Stimulated activated CD8-positive, alpha-beta memory T cell treated with anti-CD3 and anti-CD28 coated beads, Interleukin-4, amount 100 ng/mL, for 24 hours (primary cell): ENCODE measurements around the gene AGAP1.
"Not testable (repeated sequence)": the region's sequence is repeated elsewhere in the genome, so short reads cannot be mapped to it uniquely, and the experiment has no call there.

Experiments used
- DNase-seq: peaks from one replicate; pipeline ENCODE4 v3.0.0-alpha.2; 2020; ENCODE audit warnings: low read depth

AGAP1 gene

DNA sequence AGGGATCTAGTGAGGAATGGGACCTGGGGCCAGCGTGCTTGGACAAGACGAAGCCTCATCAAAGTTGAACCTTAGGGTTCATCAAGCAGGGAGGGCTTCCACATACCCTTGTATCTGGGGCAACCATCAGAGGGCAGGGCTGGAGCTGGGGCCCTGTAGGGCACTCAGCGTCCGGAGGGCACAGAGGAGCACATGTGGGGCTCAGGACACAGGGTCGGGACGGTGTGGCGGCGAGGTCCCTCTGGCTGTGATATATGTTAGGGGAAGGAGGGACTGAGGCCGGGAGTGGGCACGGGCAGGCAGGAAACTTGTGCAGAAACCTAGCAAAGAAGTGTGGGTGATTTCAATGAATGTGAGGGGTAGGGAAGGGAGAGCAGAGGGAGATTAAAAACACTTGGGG is 244.0 kb downstream of the AGAP1 start:
- DNase-seq: no peak

DNA sequence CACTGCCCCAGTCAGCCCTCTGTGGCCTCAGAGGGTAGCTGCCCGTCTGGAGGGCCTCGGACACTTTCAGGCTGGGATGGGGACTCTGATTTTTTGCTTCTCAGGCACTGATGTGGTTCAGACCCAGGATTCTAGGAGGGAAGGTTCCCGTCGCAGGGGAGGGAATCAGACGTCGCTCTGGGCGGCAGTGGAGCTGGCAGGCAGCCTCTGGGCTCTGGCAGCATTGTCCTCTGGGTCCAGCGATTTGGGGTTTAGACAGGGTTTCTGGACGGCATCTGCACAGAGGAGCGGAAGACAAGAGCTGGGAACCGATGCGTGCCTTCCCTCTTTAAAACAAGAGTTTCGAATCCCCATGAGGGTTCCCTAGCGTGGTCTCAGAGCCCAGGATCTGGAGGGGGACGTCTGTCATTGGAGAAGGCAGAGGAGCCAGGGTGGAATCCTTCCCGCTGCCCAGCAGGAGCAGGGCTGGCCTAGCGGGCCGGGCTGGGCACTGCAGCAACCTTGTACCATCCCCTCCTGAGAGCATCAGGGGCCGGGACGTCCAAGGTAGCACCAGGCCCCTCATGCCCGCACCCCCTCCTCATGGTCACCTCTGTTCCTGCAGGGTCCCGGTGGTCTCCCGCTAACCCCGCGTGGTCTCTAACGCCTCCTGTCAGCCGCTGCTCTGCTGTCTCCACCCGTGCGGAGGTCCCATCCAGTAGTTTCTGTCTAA is 246.0 kb downstream of the AGAP1 start:
- no peak for DNase-seq

- DNase-seq: no peak
Observed at GRCh38 chr2:235740821-235741220, 247.0 kb downstream of the AGAP1 start.

DNA sequence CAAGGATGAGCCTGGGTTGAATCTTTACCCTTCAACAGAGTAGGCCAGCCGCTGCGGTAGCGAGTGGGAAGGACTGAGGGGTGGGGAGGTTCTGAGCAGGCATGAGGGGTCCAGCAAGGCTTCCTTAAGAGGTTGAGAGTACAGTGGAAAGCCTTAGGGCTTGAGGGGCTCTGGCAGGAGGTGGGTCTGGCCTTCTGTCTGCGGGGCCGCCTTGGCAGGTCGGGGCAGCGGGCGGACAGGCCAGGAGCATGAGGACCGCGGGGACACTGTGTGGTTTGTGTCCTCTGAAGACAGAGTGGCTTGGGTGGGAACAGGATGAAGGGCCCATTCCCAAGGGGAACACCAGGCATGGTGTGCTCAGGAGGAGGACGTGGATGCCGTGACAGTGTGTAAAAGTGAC is 250.3 kb downstream of the AGAP1 start:
- no peak for DNase-seq

- no peak for DNase-seq
Observed at GRCh38 chr2:235745597-235745996, 251.8 kb downstream of the AGAP1 start.

DNA sequence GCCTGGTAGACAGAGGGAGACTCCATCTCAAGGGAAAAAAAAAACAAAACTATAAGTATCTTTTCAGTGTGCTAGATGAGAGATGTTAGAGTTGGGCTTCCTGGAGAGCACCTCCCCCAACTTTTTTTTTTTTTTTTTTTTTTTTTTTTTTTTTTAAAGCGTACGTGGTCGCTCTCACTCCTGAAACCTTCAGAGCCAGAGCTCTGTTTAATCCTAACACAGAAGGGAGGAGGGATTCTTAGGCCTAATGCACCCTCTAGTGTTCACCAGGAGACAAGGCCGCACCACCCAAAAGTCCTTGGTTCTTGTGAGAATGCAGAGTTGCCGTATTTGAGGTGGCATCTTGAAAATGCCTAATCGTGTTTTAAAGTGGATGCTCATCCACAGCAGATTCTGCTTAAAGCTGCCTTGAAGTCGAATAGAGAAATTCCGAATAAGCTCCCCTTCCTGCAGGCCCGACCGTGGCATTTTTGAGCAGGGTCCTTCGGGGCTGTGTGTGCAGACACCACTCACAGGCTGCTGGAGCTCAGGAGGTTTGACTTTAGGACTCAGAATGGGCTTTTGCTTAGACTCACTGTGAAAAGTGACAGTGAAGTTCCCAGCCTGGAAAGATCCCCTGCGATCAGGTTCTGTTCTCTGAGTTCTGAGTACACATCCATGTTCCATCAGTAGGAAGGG is 252.6 kb downstream of the AGAP1 start:
- no peak for DNase-seq

GRCh38 chr2:235747001-235747785 is 253.3 kb downstream of the AGAP1 start:
- DNase-seq: no peak

DNA sequence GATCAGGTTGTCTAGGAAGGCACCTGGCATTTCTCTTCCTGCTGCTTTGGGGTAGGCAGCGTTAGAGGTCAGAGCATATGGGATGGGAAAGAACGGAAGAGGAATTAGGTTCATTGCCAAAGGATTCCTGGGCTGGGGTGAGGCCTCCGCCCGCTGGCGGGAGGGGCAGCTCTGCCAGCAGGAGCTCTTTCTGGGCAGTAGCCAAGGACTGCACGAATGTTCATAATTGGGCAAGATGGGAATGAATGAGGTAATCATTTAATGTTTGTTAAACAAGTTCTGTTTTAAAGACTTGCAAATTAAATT is 253.9 kb downstream of the AGAP1 start:
- DNase-seq: no peak

GRCh38 chr2:235749121-235749770 is 255.4 kb downstream of the AGAP1 start:
- no peak for DNase-seq

DNA sequence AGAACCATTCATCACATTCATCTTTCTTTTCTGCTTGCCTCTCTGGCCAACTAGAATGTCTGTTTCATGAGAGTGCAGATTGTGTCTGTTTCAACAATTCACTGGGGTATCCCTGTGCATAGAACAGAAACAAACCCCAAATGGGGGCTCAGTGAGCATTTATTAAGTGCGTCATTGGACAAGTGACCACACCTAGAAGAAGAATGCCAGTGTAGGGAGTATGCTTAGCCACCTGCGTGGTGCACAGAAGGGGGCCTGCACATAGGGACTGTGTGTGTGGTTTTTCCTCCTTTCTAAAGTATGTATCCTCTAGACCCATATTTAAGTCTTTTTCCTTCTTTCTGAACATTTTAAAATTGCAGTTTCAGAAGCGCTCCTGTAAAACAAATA is 255.9 kb downstream of the AGAP1 start:
- DNase-seq: no peak

DNA sequence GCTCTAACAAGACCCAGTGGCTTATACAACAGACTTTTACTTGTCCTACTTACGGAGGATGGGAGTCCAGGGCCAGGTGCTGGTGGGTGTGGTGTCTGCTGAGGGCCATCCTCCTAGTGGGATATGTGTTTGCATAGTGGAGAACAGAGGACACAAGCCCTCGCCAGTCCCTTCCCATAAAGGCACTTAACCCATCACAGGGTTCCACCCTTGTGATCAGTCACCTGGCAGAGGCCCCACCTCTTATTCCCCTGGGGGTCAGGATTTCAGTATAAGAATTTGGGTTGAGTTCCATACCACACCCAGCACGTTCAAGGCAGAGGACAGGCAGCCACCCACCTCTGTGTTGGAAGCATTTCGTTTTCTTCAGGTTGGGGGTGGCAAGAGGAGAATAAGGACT is 259.0 kb downstream of the AGAP1 start:
- no peak for DNase-seq

DNA sequence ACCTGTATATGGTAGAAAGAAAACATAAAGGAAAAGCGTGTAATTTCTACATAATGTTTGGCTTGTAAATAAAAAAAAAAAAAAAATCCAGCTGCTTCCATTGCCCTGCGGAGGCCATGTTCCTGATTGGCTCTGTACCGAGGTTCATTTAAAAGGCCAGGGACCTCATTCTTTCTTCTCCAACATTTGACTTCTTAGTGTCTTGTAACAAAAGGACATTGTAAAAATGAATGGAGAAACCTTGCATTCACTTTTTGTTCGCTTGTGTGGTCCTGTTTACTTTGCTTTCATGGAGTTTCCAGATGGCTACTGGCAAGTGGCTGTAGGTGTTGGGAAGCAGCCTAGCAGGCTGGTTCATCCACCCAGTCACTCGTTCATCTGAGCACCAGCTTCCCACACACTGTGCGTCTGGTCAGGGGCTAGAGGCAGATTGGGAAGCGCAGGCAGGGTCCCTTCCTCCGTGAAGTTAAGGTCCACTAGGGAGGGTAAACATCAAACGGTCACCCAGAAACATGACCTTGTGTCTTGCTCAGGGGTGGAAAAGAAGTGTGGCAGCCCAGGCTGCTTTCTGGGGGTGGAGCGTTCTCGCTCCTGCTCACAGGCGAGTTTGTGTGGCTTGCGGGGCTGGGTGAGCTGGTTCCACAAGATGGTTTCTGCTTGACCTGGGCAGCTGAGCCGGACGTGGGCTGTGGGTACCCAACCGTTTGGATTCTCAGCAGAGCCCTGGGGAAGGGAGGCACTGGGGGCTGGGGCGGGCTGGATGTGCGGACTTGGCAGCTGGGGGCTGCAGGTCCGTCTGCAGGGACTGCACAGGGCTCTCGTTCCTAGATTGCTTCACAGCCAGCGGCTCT is 260.7 kb downstream of the AGAP1 start:
- DNase-seq: no peak

DNA sequence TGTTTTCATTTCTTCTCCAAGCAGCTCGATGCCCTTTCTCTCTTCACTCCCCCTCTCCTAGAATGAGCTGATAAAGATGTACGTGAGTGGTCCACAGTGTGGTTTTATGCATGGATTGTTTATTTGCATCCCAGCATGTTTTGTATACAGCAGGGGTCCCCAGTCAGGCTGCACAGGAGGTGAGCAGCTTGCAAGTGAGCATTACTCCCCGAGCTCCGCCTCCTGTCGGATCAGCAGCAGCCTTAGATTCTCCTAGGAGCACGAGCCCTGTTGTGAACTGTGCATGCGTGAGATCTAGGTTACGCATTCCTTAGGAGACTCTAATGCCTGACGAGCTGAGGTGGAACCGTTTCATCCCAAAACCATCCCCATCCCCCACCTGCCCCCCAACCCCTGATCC is 262.6 kb downstream of the AGAP1 start:
- DNase-seq: no peak

DNA sequence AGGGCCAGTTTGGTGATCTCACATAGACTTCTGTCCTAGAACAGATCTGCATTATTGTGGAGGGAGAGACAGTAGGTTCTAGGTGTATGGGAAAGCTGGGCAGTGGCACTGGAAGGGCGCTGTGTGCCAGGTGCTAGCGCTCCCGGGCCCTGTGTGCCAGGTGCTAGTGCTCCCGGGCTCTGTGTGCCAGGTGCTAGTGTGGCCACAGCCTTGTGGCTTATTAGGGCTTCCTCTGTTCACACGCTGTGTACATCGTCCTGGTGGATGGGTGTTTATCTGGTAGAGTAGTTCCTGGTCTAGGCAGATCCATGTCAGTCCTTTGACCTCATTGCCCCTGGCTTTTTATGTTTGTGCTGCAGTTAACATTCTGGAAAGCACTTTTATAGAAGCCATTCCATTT is 263.4 kb downstream of the AGAP1 start:
- no peak for DNase-seq

- DNase-seq: no peak
Observed at GRCh38 chr2:235757640-235758039, 263.8 kb downstream of the AGAP1 start.

DNA sequence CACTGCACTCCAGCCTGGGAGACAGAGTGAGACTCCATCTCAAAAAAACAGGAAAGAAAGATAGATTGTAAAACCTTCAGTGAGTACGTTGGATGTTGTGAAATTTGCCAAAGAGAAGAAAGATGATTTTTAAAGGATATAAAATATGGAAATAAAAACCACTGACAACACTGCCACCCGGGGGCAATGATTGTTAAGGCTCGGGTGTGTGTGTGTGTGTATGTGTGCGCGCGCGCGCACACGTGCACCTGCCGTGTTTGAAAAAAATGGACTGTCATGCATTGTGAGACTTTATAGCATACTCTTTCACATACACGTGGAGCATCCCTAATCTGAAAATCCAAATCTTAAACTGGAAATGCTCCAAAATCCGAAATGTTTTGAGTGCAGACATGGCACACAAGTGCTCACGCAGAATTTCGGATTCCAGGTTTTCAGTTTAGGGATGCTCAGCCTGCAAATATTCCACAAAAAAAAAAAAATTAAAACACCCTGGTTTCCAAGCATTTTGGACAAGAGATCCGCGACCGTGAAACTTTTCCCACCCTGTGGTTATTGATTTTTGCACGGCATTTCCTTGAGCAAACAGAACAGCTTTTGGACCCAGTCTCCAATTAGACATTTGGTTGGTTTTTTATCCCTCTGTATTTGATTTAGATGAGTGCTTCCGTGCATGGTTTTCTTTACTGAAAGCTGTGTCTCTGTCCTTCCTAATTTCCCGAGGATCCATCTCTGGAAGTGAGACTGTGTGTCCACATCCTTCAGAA is 269.2 kb downstream of the AGAP1 start:
- no peak for DNase-seq

GRCh38 chr2:235763816-235764215 is 270.0 kb downstream of the AGAP1 start:
- DNase-seq: no peak

DNA sequence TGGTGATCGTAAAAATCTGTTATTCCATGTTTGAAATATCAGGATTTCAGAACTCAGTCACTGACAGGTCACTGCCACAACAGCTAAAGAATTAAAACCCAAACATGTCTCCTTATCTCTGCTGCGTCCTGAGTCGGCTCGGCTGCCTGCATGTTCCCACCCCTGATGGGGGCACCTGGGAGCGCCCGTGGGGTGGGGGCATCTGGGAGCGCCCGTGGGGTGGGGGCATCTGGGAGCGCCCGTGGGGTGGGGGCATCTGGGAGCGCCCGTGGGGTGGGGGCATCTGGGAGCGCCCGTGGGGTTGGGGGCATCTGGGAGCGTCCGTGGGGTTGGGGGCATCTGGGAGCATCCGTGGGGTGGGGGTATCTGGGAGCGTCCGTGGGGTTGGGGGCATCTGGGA is 270.6 kb downstream of the AGAP1 start:
- not testable (repeated sequence) for DNase-seq

DNA sequence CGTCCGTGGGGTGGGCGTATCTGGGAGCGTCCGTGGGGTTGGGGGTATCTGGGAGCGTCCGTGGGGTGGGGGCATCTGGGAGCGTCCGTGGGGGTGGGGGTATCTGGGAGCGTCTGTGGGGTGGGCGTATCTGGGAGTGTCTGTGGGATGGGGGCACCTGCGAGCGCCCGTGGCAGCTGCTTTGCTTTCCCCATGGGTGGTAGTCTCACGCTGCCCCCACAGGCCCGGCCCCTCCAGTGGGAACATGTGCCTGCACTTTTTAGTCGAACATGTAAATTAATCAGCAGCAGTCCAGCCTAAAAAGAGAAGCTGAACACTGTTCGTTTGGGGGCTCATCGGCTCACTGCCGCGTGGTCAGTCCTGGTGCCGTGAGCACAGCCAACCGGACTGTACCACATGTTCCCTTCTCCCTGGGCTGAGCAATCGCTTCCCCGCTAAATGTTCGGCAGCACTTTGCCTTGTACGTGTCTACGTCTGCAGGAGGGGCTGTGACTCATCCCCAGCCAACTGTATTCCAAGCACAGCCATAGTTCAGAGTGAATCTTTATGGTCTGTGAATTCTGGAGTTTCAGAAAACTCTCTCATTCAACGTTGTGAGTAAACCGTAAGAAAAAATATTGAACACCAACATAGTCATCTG is 271.5 kb downstream of the AGAP1 start:
- DNase-seq: no peak

GRCh38 chr2:235766278-235766677 is 272.4 kb downstream of the AGAP1 start:
- DNase-seq: peak; percentile 17

- DNase-seq: no peak
Observed at GRCh38 chr2:235768606-235769005, 274.8 kb downstream of the AGAP1 start.
